CD4-positive, alpha-beta memory T cell (primary cell): ENCODE results near the gene LINGO1. TPM values are rescaled to one million over a fixed set of nuclear protein-coding genes. Genes with fewer than 3 reads are reported as not detected.

Experiments used
- CTCF ChIA-PET: fragments of 350-600 bp; sonication (Branson Sonifier 250); formaldehyde crosslinking; loops from one replicate; lab custom pipeline; 2021; ENCODE audit warnings: inconsistent platforms; ENCODE audit not compliant: partially characterized antibody; lab: Charles Lee
- POLR2A ChIA-PET: fragments of 350-600 bp; sonication (Branson Sonifier 250); formaldehyde crosslinking; loops from one replicate; lab custom pipeline; 2021; ENCODE audit not compliant: partially characterized antibody; lab: Charles Lee
- DNase-seq, 5 donors: peaks; one replicate each; pipeline versions ENCODE4 v3.0.0 to v3.0.0-alpha.2; 2020 to 2022; ENCODE audit warnings: mixed read lengths in 1 of 5
- H3K27ac ChIP-seq: one replicate; pipeline ENCODE4 v1.7.0; 2013; ENCODE audit warnings: low read depth, low read length
- H3K27me3 ChIP-seq: 2 replicates; pipeline ENCODE4 v1.7.0; 2013; ENCODE audit warnings: mild to moderate bottlenecking, low read length, moderate library complexity; ENCODE audit not compliant: insufficient read depth
- H3K36me3 ChIP-seq: 2 replicates; pipeline ENCODE4 v1.7.0; 2013; ENCODE audit warnings: mild to moderate bottlenecking, low read length, moderate library complexity; ENCODE audit not compliant: insufficient read depth
- H3K4me1 ChIP-seq: 2 replicates; pipeline ENCODE4 v1.7.0; 2013; ENCODE audit warnings: mild to moderate bottlenecking, low read length, moderate library complexity; ENCODE audit not compliant: insufficient read depth
- H3K4me3 ChIP-seq, 2 donors: one replicate each; pipeline ENCODE4 v1.7.0; 2013; ENCODE audit warnings: low read length in 2 of 2, mild to moderate bottlenecking in 1 of 2
- H3K9me3 ChIP-seq, 2 donors: one replicate each; pipeline ENCODE4 v1.7.0; 2013; ENCODE audit warnings: low read length in 2 of 2, control low read depth in 1 of 2; ENCODE audit not compliant: control insufficient read depth in 1 of 2
- H3K27ac Mint-ChIP-seq, 7 donors: one replicate each; pipeline ENCODE4 v1.8.0; 2020 to 2021; ENCODE audit warnings: mixed read lengths in 7 of 7, mild to moderate bottlenecking in 6 of 7, inconsistent platforms in 3 of 7, moderate library complexity in 3 of 7
- H3K27me3 Mint-ChIP-seq, 2 donors: one replicate each; pipeline ENCODE4 v1.8.0; 2020 to 2021; ENCODE audit warnings: mixed read lengths in 2 of 2
- H3K36me3 Mint-ChIP-seq, 2 donors: one replicate each; pipeline ENCODE4 v1.8.0; 2020 to 2021; ENCODE audit warnings: mixed read lengths in 2 of 2, inconsistent platforms in 1 of 2, mild to moderate bottlenecking in 1 of 2
- H3K4me1 Mint-ChIP-seq, 4 donors: one replicate each; pipeline ENCODE4 v1.8.0; 2020 to 2021; ENCODE audit warnings: mixed read lengths in 4 of 4, mild to moderate bottlenecking in 1 of 4
- H3K4me3 Mint-ChIP-seq, 8 donors: one replicate each; pipeline ENCODE4 v1.8.0; 2020 to 2021; ENCODE audit warnings: mixed read lengths in 8 of 8, mild to moderate bottlenecking in 7 of 8, moderate library complexity in 6 of 8, inconsistent platforms in 3 of 8
- H3K9me3 Mint-ChIP-seq, 8 donors: one replicate each; pipeline ENCODE4 v1.8.0; 2020 to 2021; ENCODE audit warnings: mixed read lengths in 8 of 8, mild to moderate bottlenecking in 5 of 8, inconsistent platforms in 3 of 8, moderate library complexity in 1 of 8
- intact Hi-C: fragments of 100-400 bp; cut with micrococcal nuclease; formaldehyde crosslinking; loops from one replicate; pipeline ENCODE4 v1.15.1; 2023
- polyA plus RNA-seq, 2 donors: library from polyadenylated mRNA; unstranded; fragments of 300-500 nt; fragmentation: Illumina TruSeq; gene quantifications; one replicate each; pipeline ENCODE4 v1.2.3, GENCODE V29; 2021
- total RNA-seq, 2 experiments: library from RNA; stranded (reverse); gene quantifications; one replicate each; pipeline ENCODE4 v1.2.3, GENCODE V29; 2021

Gene LINGO1
- total and polyA plus RNA-seq, 4 experiments from 2014 or later, result not detected

- no peaks in the 10 kb centered on the region for H3K36me3 Mint-ChIP-seq
- H3K27ac Mint-ChIP-seq, result no peak overlapping the region
- POLR2A ChIA-PET, result no interaction called here
- intact Hi-C loops, result no loop called here
- H3K9me3 ChIP-seq, result no peaks in the 10 kb centered on the region
- H3K4me1 Mint-ChIP-seq, result no peaks in the 10 kb centered on the region
- H3K27me3 ChIP-seq, result peaks cover 4% of the 10 kb centered on the region
- H3K4me3 Mint-ChIP-seq, result no peak overlapping the region
- H3K4me1 ChIP-seq, result no peaks in the 10 kb centered on the region
- no peak overlapping the region for H3K27ac ChIP-seq
- H3K36me3 ChIP-seq, result no peaks in the 10 kb centered on the region
- DNase-seq, result no peak
- CTCF ChIA-PET, result interaction anchor here (1.1 kb wide), 1 partner anchor 9 kb away, joined by 3 read pairs; no protein-coding TSS in a partner anchor
- H3K27me3 Mint-ChIP-seq, result peaks cover 7 to 19% of the 10 kb centered on the region in 2 donors
- H3K4me3 ChIP-seq, result no peak overlapping the region
- no peaks in the 10 kb centered on the region for H3K9me3 Mint-ChIP-seq
Measured at GRCh38 chr15:77664428-77664827, 31.7 kb upstream of the LINGO1 start.

- H3K4me1 ChIP-seq, result no peaks in the 10 kb centered on the region
- no peak overlapping the region for H3K4me3 ChIP-seq
- no peak for DNase-seq
- Mint-ChIP-seq H3K27ac (no peak overlapping the region), H3K4me1 (no peaks in the 10 kb centered on the region), H3K9me3 (no peaks in the 10 kb centered on the region), H3K4me3 (no peak overlapping the region), H3K36me3 (no peaks in the 10 kb centered on the region), H3K27me3 (peaks cover 5 to 22% of the 10 kb centered on the region in 2 donors)
- H3K9me3 ChIP-seq, result no peaks in the 10 kb centered on the region
- H3K27me3 ChIP-seq, result peaks cover 4% of the 10 kb centered on the region
- intact Hi-C loops, result no loop called here
- no peak overlapping the region for H3K27ac ChIP-seq
- H3K36me3 ChIP-seq, result no peaks in the 10 kb centered on the region
- ChIA-PET CTCF (no interaction called here), POLR2A (no interaction called here)
Measured at GRCh38 chr15:77663256-77663655, 30.5 kb upstream of the LINGO1 start.

GRCh38 chr15:77659350-77660321 lies 26.9 kb upstream of the LINGO1 start:
- H3K27me3 ChIP-seq, result peaks cover 3% of the 10 kb centered on the region

GRCh38 chr15:77658304-77658703 lies 25.6 kb upstream of the LINGO1 start:
- H3K9me3 Mint-ChIP-seq, result peaks cover 0 to 8% (median 3%) of the 10 kb centered on the region in 8 donors
- H3K4me1 Mint-ChIP-seq, result no peaks in the 10 kb centered on the region
- no peak overlapping the region for H3K4me3 Mint-ChIP-seq
- no peak for DNase-seq
- H3K27ac ChIP-seq, result no peak overlapping the region
- H3K36me3 ChIP-seq, result no peaks in the 10 kb centered on the region
- H3K27ac Mint-ChIP-seq, result no peak overlapping the region
- H3K4me3 ChIP-seq, result no peak overlapping the region
- intact Hi-C loops, result no loop called here
- peaks cover 3% of the 10 kb centered on the region for H3K27me3 ChIP-seq
- H3K9me3 ChIP-seq, result no peaks in the 10 kb centered on the region
- POLR2A ChIA-PET, result no interaction called here
- H3K4me1 ChIP-seq, result no peaks in the 10 kb centered on the region
- no peaks in the 10 kb centered on the region for H3K36me3 Mint-ChIP-seq
- H3K27me3 Mint-ChIP-seq, result peaks cover 9 to 25% of the 10 kb centered on the region in 2 donors
- CTCF ChIA-PET, result no interaction called here

More at GRCh38 chr15:77659350-77660321, 26.9 kb upstream of the LINGO1 start:
- ChIA-PET CTCF (no interaction called here), POLR2A (no interaction called here)
- peaks cover 9 to 21% of the 10 kb centered on the region in 2 donors for H3K27me3 Mint-ChIP-seq
- no peak overlapping the region for H3K27ac Mint-ChIP-seq
- no peak overlapping the region for H3K4me3 ChIP-seq
- intact Hi-C loops, result no loop called here
- H3K4me1 ChIP-seq, result no peaks in the 10 kb centered on the region
- H3K27ac ChIP-seq, result no peak overlapping the region
- peaks cover 0 to 1% (median 0%) of the 10 kb centered on the region in 8 donors for H3K9me3 Mint-ChIP-seq
- H3K4me1 Mint-ChIP-seq, result no peaks in the 10 kb centered on the region
- no peaks in the 10 kb centered on the region for H3K9me3 ChIP-seq
- no peaks in the 10 kb centered on the region for H3K36me3 ChIP-seq
- no peak overlapping the region for H3K4me3 Mint-ChIP-seq
- no peak for DNase-seq
- H3K36me3 Mint-ChIP-seq, result no peaks in the 10 kb centered on the region

GRCh38 chr15:77657634-77658238 lies 25.0 kb upstream of the LINGO1 start:
- no peak for DNase-seq
- no peaks in the 10 kb centered on the region for H3K36me3 ChIP-seq
- ChIA-PET POLR2A (no interaction called here), CTCF (no interaction called here)
- H3K9me3 Mint-ChIP-seq, result peaks cover 0 to 8% (median 3%) of the 10 kb centered on the region in 8 donors
- H3K4me1 ChIP-seq, result no peaks in the 10 kb centered on the region
- H3K9me3 ChIP-seq, result no peaks in the 10 kb centered on the region
- H3K36me3 Mint-ChIP-seq, result no peaks in the 10 kb centered on the region
- H3K4me3 ChIP-seq, result no peak overlapping the region
- intact Hi-C loops, result no loop called here
- no peak overlapping the region for H3K27ac Mint-ChIP-seq
- H3K27me3 Mint-ChIP-seq, result peaks cover 9 to 25% of the 10 kb centered on the region in 2 donors
- H3K4me3 Mint-ChIP-seq, result no peak overlapping the region
- H3K27me3 ChIP-seq, result peaks cover 3% of the 10 kb centered on the region
- no peak overlapping the region for H3K27ac ChIP-seq
- no peaks in the 10 kb centered on the region for H3K4me1 Mint-ChIP-seq

GRCh38 chr15:77656294-77656693 lies 23.6 kb upstream of the LINGO1 start:
- ChIA-PET POLR2A (no interaction called here), CTCF (interaction anchor here (1.2 kb wide), 1 partner anchor 8 kb away, joined by 3 read pairs; no protein-coding TSS in a partner anchor)
- H3K4me3 Mint-ChIP-seq, result no peak overlapping the region
- no peaks in the 10 kb centered on the region for H3K4me1 Mint-ChIP-seq
- no peak for DNase-seq
- H3K36me3 Mint-ChIP-seq, result no peaks in the 10 kb centered on the region
- no peak overlapping the region for H3K4me3 ChIP-seq
- no peaks in the 10 kb centered on the region for H3K36me3 ChIP-seq
- H3K9me3 Mint-ChIP-seq, result peaks cover 0 to 8% (median 3%) of the 10 kb centered on the region in 8 donors
- H3K27me3 Mint-ChIP-seq, result peaks cover 9 to 18% of the 10 kb centered on the region in 2 donors
- H3K27me3 ChIP-seq, result peaks cover 3% of the 10 kb centered on the region
- no peaks in the 10 kb centered on the region for H3K9me3 ChIP-seq
- intact Hi-C loops, result no loop called here
- H3K4me1 ChIP-seq, result no peaks in the 10 kb centered on the region
- H3K27ac ChIP-seq, result no peak overlapping the region
- H3K27ac Mint-ChIP-seq, result no peak overlapping the region

- Mint-ChIP-seq H3K4me3 (no peak overlapping the region), H3K27me3 (peaks cover 6 to 18% of the 10 kb centered on the region in 2 donors), H3K27ac (no peak overlapping the region), H3K9me3 (peaks cover 0 to 8% (median 3%) of the 10 kb centered on the region in 8 donors), H3K4me1 (no peaks in the 10 kb centered on the region), H3K36me3 (no peaks in the 10 kb centered on the region)
- H3K4me1 ChIP-seq, result no peaks in the 10 kb centered on the region
- POLR2A ChIA-PET, result no interaction called here
- no peak for DNase-seq
- no peak overlapping the region for H3K4me3 ChIP-seq
- no peak overlapping the region for H3K27ac ChIP-seq
- intact Hi-C loops, result no loop called here
- CTCF ChIA-PET, result interaction anchor here (1.2 kb wide), 1 partner anchor 10 kb away, joined by 3 read pairs; no protein-coding TSS in a partner anchor
- H3K27me3 ChIP-seq, result peaks cover 3% of the 10 kb centered on the region
- H3K9me3 ChIP-seq, result no peaks in the 10 kb centered on the region
- H3K36me3 ChIP-seq, result no peaks in the 10 kb centered on the region
Measured at GRCh38 chr15:77654975-77655374, 22.3 kb upstream of the LINGO1 start.
